Spleen (tissue), 3 donors: ENCODE measurements around the gene CD200.

Experiments used
- POLR2A ChIP-seq, 3 donors: fragments of 450-650 bp; IDR thresholded peaks; one replicate each; pipeline ENCODE4 v1.5.1; 2017; ENCODE audit warnings: antibody characterized with exemption in 3 of 3, mild to moderate bottlenecking in 1 of 3
- POLR2AphosphoS5 ChIP-seq, 3 donors: sonication (generic); formaldehyde crosslinking; IDR thresholded peaks; one replicate each; pipeline ENCODE4 v1.5.1; 2017; ENCODE audit warnings: antibody characterized with exemption in 3 of 3

DNA sequence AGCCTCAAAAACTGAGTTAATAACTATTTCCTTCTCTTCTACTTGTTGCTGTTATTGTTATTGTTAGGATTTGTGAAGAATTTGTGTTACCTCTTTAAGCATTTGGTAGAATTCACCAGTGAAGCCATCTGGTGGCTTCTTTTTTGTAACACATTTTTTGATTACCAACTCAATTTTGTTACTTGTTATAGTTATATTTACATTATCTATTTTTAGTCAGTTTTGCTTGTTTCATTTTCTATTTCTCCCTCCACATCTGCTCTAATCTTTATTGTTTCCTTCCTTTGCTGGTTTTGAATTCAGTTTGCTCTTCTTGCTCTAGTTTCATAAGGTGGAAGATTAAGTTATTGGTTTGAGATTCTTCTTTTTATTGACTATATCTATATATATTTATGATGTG, 35.2 kb upstream of the CD200 start:
- no peak for TF ChIP-seq POLR2AphosphoS5 (IDR thresholded peaks at IDR 0.05)
- TF ChIP-seq POLR2A (IDR thresholded peaks at IDR 0.05) = no peak
